ENCODE data around the gene GNB4.

The GNB4 gene

GRCh38 chr3:179432021-179432420 is 19.2 kb downstream of the GNB4 start:
- peak; percentile 4 for DNase-seq

GRCh38 chr3:179430277-179430870 is 20.9 kb downstream of the GNB4 start:
- no peak for DNase-seq

GRCh38 chr3:179428876-179429548 is 22.3 kb downstream of the GNB4 start:
- no peak for DNase-seq

DNA sequence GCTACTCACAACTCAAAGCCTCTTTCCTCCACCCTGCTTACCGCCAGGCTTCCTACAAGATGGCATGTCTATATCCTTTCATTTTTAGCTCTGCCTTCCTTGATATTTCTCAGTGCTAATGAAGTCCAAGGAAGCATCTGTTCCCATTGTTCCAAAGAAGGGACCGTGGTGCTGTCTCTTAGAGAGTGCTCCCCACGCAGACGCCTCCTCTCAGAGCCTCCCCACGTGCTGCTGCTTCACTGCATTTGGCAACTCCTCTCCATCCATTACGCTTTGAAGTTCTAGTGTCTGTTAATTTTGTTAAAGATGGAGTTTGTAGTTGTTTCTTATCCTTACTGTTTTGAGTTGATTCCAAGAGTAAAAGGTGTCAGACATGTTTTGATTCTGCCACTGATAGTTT is 26.2 kb downstream of the GNB4 start:
- DNase-seq: no peak

GRCh38 chr3:179421500-179421899 is 29.8 kb downstream of the GNB4 start:
- no peak for DNase-seq

DNA sequence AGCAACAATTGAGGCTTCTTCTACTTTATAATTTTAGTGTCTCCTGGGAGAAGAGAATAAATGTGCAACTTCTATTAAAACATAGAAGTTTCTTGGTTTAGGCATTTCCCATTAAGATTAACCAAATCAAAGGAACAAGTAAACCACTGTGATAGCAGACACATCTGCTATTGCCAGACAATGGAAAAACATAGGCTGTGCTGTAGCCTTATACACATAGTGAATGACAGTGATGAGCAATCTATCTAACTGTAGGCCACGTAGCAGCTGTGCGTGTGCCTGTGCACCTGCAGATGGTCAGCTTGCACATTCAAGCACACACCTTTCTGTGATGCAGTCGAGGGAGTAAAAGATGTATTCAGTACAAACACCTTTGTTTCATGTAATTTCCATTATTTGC is 32.7 kb downstream of the GNB4 start:
- no peak for DNase-seq

DNA sequence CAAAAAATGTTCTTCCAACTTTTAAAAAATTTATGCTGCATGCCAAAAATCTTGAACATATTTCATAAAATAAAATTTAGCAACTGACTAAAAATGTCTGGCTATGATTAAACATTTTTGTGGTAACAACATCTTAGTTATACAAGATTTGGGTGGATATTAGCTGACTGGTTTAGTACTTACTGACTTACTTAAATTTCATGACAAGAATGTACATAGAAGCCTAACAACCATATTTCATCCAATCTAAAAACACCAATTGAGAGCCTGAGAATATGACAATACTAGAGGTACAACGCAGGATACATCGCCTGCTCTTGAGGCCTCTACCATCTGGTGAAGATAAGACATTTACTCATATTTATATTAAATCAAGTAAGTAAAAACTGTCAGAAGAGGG is 34.6 kb downstream of the GNB4 start:
- no peak for DNase-seq

- DNase-seq: no peak
These were observed 35.9 kb downstream of the GNB4 start for GRCh38 chr3:179415377-179415776.

GRCh38 chr3:179414804-179415203 is 36.5 kb downstream of the GNB4 start:
- no peak for DNase-seq

- no peak for DNase-seq
These were observed 40.3 kb downstream of the GNB4 start for GRCh38 chr3:179410999-179411398.

- DNase-seq: no peak
These were observed 40.9 kb downstream of the GNB4 start for GRCh38 chr3:179410331-179410730.

GRCh38 chr3:179404307-179404706 is 47.0 kb downstream of the GNB4 start:
- no peak for DNase-seq

DNA sequence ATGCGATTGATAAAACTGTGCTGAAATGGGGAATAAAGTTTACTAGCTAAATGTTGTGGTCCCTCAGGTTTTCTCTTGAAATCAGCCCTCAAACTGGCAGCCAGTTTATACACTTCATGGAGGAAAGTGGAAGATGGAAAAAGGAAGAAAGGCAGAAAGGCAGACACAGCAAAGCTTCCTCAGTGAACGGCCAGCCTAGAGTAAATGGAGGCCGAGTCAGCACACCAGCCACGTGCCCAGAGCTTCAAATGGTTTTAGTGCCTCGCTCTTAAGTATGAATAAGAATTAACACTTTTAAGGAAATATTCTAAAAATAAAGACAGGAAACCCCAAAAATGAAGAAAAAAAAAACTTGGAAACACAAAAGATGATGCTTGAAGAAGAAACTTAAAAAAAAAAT is 48.3 kb downstream of the GNB4 start:
- no peak for DNase-seq

GRCh38 chr3:179401561-179401960 is 49.7 kb downstream of the GNB4 start:
- DNase-seq: no peak

DNA sequence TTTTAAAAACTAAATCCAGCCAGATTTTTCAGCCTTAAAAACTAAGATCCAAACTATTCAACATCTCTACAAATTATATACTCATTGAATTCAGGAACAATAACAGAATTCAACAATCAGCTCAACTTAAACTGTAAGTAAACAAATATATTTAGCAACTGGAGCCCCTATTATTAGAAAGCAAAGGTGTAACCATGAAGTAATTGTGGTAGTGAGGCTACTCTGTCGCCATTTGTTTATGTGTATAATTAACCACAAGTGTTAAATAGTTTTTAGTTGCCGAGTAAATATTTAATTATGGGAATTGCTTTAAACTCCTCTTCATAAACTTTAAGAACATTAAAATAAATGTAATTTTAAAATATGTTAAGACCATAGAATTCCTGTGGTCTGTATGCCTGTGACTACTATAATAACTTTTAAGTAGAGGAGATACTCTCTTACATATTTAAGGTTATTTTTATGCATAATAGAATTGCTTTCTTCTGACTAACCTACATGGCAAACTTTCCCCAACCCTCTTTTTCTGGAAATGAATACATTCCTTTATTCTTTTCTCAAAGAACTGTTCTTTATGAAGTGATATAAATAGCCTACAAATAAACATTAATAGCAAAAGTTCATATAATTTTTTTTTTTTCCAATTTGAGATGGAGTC is 52.6 kb downstream of the GNB4 start:
- DNase-seq: no peak

DNA sequence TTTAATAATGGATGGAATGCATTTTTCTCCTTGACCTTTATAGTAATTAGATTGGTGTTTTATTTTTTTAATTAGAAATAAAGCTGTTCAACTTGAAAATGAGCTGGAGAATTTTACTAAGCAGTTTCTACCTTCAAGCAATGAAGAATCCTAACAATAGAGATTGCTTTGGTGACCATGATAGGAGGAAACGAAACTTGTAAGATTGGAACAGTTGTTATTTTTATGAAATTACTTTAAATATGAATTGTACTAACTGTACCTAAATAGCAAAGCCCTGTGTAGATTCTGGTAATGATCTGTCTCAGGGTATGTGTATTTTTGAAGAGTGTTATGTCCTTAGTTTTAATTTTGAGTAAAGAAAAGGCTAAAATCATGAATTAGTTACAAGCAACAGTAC is 59.4 kb downstream of the GNB4 start:
- no peak for DNase-seq

- no peak for DNase-seq
These were observed 74.8 kb downstream of the GNB4 start for GRCh38 chr3:179376474-179376873.

- DNase-seq: no peak
These were observed 75.9 kb downstream of the GNB4 start for GRCh38 chr3:179375091-179375999.

GRCh38 chr3:179373938-179374337 is 77.3 kb downstream of the GNB4 start:
- DNase-seq: no peak

GRCh38 chr3:179369621-179370020 is 81.6 kb downstream of the GNB4 start:
- no peak for DNase-seq

DNA sequence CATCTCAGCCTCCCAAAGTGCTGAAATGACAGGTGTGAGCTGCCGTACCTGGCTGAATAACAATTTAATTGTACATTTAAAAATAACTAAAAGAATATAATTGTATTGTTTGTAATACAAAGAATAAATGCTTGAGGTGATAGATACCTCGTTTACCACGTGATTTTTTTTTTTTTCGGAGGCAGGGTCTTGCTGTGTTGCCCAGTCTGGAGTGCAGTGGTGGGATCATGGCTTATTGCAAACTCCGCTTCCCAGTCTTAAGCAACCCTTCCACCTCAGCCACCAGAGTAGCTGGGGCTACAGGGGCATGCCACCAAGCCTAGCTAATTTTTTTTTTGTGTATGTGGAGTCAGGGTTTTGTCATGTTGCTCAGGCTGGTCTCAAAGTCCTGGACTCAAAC is 87.9 kb downstream of the GNB4 start:
- no peak for DNase-seq

DNA sequence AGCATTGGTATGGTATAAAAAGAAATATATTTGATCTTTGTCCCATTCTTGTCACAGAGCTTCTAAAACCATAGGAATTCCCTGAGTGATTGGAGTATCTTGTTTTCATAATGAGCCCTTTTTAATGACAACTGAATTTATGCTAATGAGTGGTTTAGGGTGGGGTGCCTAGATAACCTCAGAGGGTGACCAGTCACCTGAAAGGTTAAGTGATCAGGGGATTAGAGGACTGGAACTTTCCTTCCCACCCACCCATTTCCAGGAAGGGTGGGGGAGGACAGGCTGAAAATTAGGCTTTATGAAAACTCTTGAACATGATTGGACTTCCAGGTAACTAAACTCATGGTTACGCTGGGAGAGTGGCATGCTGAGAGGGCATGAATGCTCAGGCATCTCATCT is 95.3 kb downstream of the GNB4 start:
- DNase-seq: no peak

GRCh38 chr3:179348325-179349013 is 102.8 kb downstream of the GNB4 start:
- no peak for DNase-seq

Measured in CD4-positive, alpha-beta T cell treated with Interferon gamma for 1 hour (primary cell).